ENCODE results near the gene PBX3.

The PBX3 gene

DNA sequence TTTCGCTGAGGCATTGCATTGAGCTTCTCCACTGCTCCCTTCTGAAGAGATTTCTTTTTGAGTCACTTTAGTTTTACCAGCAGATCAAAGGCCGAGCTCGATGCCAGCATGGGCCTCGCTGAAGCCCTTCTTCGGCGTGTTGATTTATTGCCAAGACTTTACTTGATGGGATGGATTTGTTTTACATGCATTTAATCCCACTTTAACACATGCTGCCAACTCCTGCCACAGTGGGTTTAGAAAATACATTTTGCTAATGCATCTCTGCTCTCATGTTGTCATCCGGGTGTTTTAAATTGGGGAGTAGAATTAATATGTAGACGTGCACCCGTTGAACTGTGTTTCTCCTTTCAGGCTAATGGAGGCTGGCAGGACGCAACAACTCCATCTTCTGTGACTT lies 218.3 kb downstream of the PBX3 start:
- DNase-seq (ENCODE audit: low read depth) = no peak
- TF ChIP-seq, protein P1, sequence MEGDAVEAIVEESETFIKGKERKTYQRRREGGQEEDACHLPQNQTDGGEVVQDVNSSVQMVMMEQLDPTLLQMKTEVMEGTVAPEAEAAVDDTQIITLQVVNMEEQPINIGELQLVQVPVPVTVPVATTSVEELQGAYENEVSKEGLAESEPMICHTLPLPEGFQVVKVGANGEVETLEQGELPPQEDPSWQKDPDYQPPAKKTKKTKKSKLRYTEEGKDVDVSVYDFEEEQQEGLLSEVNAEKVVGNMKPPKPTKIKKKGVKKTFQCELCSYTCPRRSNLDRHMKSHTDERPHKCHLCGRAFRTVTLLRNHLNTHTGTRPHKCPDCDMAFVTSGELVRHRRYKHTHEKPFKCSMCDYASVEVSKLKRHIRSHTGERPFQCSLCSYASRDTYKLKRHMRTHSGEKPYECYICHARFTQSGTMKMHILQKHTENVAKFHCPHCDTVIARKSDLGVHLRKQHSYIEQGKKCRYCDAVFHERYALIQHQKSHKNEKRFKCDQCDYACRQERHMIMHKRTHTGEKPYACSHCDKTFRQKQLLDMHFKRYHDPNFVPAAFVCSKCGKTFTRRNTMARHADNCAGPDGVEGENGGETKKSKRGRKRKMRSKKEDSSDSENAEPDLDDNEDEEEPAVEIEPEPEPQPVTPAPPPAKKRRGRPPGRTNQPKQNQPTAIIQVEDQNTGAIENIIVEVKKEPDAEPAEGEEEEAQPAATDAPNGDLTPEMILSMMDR (IDR thresholded peaks at IDR 0.05; ENCODE audit: low read depth, low read length, missing control alignments) = no peak

DNA sequence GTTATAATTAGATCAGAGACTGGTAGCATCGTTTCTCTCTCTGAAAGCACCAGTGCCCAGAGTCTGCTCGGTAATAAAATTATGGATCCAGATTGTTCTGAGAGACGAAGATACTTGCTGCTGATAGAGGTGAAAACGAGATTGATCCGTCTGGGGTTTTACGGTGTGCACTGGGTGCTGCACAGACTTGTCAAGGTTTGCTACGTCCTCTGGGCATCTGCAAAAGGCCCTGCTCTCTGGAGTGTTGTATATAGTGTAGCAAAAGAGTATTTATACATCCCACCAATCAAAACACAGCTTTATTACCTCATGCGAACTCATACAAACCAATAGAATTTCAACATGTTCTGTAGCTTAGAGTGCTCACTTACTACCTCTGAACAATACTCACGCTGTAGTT lies 219.3 kb downstream of the PBX3 start:
- TF ChIP-seq, protein P1 (IDR thresholded peaks at IDR 0.05; ENCODE audit: low read depth, low read length, missing control alignments) = no peak
- H3K4me3 ChIP-seq (ENCODE audit: low read depth, low read length) = no peak overlapping the region
- no peak for DNase-seq (ENCODE audit: low read depth)

More for the DNA sequence above, 218.3 kb downstream of the PBX3 start:
- no peak overlapping the region for H3K4me3 ChIP-seq (ENCODE audit: low read depth, low read length)

GRCh38 chr9:125966959-125967711 lies 220.0 kb downstream of the PBX3 start:
- TF ChIP-seq, protein P1 (IDR thresholded peaks at IDR 0.05; ENCODE audit: low read depth, low read length, missing control alignments) = no peak
- no peak for DNase-seq (ENCODE audit: low read depth)
- no peak overlapping the region for H3K4me3 ChIP-seq (ENCODE audit: low read depth, low read length)

- no peak overlapping the region for H3K4me3 ChIP-seq (ENCODE audit: low read depth, low read length)
- TF ChIP-seq, protein P1 (IDR thresholded peaks at IDR 0.05; ENCODE audit: low read depth, low read length, missing control alignments) = no peak
Observed at GRCh38 chr9:125968714-125969374, 221.7 kb downstream of the PBX3 start.

GRCh38 chr9:125969462-125969861 lies 222.3 kb downstream of the PBX3 start:
- no peak for DNase-seq (ENCODE audit: low read depth)
- TF ChIP-seq, protein P1 (IDR thresholded peaks at IDR 0.05; ENCODE audit: low read depth, low read length, missing control alignments) = no peak

More at GRCh38 chr9:125968714-125969374, 221.7 kb downstream of the PBX3 start:
- no peak for DNase-seq (ENCODE audit: low read depth)

GRCh38 chr9:125969868-125970267 lies 222.7 kb downstream of the PBX3 start:
- TF ChIP-seq, protein P1 (IDR thresholded peaks at IDR 0.05; ENCODE audit: low read depth, low read length, missing control alignments) = no peak
- no peak for DNase-seq (ENCODE audit: low read depth)
- H3K4me3 ChIP-seq (ENCODE audit: low read depth, low read length) = no peak overlapping the region

More at GRCh38 chr9:125969462-125969861, 222.3 kb downstream of the PBX3 start:
- no peak overlapping the region for H3K4me3 ChIP-seq (ENCODE audit: low read depth, low read length)

Data from GM12864 (cell line).